Measurements from ENCODE around the gene TTC39B.
A peak's percentile ranks its signal among the peaks of the same experiment; 100 is the strongest.

The TTC39B gene

GRCh38 chr9:15289603-15290002 is 17.4 kb downstream of the TTC39B start:
- H3K27ac ChIP-seq: no peak overlapping the region
- TF ChIP-seq CTCF (IDR thresholded peaks at IDR 0.05) (no peak), ZFX (IDR thresholded peaks at IDR 0.05; ENCODE audit: borderline replicate concordance) (no peak)

GRCh38 chr9:15287309-15287708 is 19.7 kb downstream of the TTC39B start:
- TF ChIP-seq CTCF (IDR thresholded peaks at IDR 0.05): no peak
- no peak overlapping the region for H3K27ac ChIP-seq

GRCh38 chr9:15286161-15286821 is 20.7 kb downstream of the TTC39B start:
- H3K27ac ChIP-seq: no peak overlapping the region
- no peak for TF ChIP-seq CTCF (IDR thresholded peaks at IDR 0.05)
- no peak for TF ChIP-seq ZFX (IDR thresholded peaks at IDR 0.05; ENCODE audit: borderline replicate concordance)

GRCh38 chr9:15282567-15283285 is 24.3 kb downstream of the TTC39B start:
- no peak for TF ChIP-seq ZFX (IDR thresholded peaks at IDR 0.05; ENCODE audit: borderline replicate concordance)
- TF ChIP-seq CTCF (IDR thresholded peaks at IDR 0.05): no peak
- H3K27ac ChIP-seq: no peak overlapping the region

GRCh38 chr9:15280647-15281046 is 26.4 kb downstream of the TTC39B start:
- no peak overlapping the region for H3K27ac ChIP-seq
- no peak for TF ChIP-seq CTCF (IDR thresholded peaks at IDR 0.05)
- no peak for TF ChIP-seq ZFX (IDR thresholded peaks at IDR 0.05; ENCODE audit: borderline replicate concordance)

GRCh38 chr9:15278839-15279238 is 28.2 kb downstream of the TTC39B start:
- no peak overlapping the region for H3K27ac ChIP-seq
- TF ChIP-seq CTCF (IDR thresholded peaks at IDR 0.05): no peak
- TF ChIP-seq ZFX (IDR thresholded peaks at IDR 0.05; ENCODE audit: borderline replicate concordance): no peak

GRCh38 chr9:15278091-15278687 is 28.8 kb downstream of the TTC39B start:
- H3K27ac ChIP-seq: no peak overlapping the region
- TF ChIP-seq ZFX (IDR thresholded peaks at IDR 0.05; ENCODE audit: borderline replicate concordance): no peak
- 0 out of 2 replicates have a peak, but pooled peaks have one; percentile 11 for TF ChIP-seq CTCF (IDR thresholded peaks at IDR 0.05)
